ENCODE results near the gene WDR59.
A peak's percentile ranks its signal among the peaks of the same experiment; 100 is the strongest.

Gene WDR59

DNA sequence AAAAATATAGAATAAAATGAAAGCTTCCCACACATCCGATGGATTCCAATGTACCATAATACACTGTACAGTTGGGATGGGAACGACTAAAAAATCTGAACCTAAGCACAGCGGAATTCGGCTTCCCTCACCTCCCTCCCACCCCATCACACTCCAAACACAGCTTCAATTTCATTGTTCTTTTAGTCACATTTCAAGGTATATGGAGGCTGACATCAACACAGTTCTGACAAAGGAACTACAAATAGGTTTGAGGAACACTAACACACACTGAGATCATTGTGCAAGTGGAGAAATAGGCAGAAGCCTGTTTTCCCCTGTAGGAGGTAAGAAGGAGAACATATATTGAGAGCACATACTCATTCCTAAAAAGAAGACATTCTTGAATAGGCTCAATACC lies 85.1 kb downstream of the WDR59 start:
- no peak for DNase-seq

DNA sequence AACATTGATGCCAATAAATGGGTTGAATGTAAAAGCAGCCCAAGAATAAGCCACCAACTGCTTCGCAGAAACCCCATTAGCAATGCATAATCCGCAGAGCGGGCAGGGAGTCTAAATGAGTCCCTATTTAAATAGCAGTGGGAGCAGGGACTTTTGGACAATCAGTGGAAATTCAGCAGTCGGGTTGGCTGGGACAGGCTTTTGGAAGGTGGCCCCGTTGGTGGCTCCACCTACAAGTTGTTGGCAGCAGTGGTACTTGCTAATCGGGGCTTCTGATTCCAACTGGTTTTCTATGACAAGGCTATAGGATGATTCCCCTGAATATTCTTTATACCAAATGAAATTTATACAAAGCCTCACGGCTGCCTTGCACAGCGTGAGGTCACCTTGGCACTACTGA lies 86.3 kb downstream of the WDR59 start:
- no peak for DNase-seq

DNA sequence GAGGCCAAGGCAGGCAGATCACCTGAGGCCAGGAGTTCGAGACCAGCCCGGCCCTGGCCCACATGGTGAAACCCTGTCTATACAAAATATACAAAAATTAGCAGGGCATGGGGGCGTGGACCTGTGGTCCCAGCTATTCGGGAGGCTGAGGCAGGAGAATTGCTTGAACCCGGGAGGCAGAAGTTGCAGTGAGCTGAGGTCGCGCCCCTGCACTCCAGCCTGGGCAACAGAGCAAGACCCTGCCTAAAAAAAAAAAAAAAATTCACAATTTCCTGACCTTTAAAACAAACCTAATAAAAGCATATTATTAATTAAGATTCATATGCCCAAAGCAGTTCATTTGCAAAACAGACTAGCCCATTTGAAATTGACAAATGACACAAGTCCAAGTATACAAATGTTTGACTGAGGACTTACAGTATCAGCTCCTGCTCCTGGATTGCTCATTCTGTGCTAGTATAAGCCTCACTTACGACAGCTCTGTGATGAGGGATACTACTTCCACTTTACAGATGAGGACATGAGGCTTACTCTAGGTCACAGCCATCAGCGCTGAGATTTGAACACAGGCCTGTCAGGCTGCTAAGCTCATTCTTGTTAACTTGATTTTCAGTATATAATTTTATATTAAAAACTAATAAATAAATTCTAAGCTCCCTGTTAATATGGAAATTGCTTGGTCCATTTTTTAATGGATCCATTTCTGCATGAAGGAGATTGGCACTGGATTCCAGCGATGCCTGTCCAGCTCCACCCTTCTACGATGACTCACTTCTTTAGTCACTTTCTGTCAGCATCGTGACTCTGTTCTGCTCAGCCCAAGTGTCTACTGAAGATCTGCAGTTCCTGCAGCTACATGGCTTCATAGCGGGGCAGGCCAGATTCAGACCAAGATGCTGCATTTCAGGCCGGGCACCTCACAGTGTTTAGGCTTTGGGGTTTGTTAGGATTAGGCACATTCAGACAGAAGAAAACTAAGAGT lies 88.2 kb downstream of the WDR59 start:
- no peak for DNase-seq

DNA sequence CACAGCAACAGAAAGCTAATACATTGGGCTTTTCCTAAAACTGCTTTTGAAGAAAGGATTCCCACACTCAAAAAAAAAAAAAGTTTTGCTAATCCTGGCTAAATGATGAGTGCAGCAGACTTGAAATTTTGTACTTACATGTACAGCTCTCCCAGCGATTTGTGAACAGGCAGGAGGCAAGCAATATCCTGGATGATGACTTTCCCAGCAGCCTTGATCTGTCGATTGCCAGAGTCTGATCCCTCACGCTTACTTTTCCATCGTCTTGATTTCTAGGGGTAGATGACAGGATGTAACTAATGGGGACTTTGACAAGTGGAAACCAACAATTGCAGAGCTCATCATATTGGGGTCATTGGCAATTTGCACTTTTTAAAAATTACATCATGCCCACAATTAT lies 91.4 kb downstream of the WDR59 start:
- DNase-seq: no peak

DNA sequence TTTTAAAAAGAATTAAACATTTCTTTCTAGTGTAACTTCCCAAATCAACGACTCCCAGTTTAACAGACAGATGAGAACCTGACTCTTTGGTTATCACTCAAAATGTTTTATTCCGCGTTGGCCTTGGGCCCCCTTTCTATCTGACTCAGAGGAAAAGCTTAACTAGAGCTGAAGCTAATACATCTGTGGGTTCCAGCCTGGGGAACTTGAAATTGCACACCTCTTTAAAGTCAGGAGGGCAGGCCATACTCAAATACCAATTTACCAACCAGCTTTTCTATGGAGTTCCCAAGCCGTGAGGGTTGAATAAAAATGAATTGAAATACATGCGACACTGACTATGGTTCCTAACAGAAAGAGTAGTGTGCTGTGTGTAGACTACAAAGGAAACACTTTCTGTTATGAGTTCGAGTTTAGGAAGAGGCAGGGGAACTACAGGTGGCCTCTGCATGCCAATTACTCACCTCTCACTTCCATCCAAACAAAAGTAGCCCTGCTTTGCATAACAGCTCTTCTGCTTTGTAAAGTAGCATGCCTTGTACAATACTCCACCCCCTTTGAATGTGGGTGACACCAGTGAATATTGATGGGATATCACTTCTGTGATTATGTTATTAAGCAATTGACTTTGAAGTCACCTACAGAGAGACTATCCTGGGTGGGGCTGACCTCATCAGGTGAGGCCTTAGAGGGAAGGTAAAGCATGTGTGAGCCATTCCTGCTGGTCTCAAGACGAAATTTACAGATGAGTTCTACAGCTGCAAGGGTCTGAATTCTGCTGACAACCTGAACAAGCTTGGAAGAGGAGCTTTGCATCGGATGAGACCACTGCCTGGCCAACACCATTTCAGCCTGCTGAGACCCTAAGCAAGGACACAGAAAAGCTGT lies 92.1 kb downstream of the WDR59 start:
- DNase-seq: no peak

DNA sequence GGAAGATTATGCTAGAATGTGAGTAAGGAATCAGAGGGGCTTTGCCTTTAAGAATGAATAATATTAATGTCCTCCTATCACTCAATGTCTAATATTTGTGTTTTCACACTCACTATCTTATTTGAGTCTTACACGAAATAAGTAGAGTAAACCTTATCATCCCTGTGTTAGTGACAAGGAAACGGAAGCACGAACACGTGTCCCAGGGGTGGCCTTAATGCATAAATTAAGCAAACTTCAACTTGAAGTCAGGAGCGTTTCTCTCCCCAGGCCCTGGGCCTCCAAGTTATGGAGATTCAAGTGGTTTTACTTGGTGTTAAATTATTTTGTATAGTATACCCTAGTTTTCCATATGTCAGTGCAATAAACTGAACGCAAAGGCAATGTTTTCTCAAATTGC lies 96.0 kb downstream of the WDR59 start:
- no peak for DNase-seq

DNA sequence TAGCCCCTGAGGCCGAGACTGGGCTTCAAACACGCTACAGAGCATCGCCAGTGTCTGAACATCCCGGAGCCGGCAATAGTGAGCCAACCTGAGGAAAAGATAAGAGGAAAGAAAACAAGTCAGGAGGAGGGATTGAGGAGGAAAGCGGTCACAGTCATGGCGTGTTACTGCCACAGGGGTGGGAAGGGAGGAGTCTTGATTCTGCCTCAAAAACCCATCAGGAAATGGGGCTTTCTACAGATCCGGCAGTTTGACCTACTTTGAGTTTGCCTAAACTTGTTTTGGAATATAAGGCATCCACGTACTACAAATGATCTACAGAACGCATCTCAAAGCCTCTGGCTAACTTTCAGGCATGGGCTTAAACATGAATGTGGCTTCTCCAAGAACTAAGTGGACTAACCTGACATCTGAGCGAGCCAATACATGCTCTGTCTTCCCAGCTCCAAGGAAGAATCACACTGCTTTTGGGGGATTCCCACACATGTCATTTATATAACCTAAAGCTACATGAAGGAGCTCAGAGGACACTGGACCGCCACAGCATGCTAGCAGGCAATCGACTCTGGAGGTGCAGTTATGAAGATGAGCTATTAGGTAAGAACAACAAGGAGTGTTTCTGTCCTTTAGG lies 96.6 kb downstream of the WDR59 start:
- no peak for DNase-seq

DNA sequence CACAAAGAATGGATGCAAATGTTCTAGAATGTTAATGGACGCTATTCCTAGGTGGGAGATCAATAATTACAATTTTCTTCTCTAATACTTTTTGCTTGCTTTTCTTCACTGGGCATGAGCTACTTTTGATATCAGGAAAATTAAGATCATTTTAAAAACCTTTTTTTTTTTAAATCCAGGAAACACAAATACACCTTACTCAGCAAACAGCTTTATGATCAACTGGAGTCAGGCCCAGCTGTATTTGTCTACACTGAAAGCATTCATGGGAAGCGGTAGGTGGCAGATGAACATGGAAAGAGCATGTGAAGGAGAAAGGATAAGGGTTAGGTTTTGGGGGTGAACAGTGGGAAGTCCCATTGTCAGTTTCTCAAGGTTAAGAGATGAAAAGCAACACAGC lies 97.8 kb downstream of the WDR59 start:
- no peak for DNase-seq

DNA sequence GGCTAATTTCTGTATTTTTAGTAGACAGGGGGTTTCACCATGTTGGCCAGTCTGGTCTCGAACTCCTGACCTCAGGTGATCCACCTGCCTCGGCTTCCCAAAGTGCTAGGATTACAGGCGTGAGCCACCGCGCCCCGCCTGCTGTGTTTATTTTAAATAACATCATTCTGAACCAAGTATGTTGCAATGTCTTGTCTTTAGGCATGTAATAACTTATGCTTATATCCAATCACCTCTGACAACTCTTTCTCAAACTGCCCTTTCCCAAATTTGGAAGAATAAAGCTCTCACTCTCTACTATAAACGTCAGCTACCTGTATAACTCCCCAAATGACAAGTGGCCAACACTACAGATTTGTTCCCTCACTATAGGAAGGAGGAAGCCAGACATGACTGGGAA lies 107.2 kb downstream of the WDR59 start:
- no peak for DNase-seq

DNA sequence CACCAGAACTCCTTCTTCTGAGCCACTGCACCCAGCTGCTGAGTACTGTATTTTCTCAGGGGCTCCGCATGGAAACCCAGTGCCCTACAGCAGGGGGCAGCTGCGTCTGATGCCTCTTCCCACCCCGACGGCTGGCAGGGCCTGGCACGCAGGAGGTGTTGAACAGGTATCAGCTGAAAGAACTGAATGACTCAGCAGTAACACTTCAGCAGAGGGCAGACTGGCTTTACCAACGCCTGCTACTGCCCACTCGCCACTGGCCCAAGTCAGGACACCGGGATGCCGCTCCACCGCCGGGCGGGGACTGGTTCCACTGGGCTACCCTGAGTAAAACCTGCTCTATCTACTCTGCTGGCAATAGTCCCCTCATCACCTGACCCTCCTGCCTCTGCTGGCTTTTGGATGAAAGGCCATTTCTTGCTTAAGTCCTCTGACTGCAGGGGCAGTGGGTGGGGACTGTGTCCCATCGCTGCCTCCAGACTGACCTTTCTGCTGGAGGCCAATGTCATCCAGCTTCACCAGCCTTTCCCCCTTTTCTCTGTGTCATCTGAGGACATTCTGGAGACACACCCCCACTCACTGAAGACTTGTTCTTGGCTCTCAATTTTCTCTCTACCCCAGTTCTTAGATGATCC lies 109.9 kb downstream of the WDR59 start:
- DNase-seq: no peak

DNA sequence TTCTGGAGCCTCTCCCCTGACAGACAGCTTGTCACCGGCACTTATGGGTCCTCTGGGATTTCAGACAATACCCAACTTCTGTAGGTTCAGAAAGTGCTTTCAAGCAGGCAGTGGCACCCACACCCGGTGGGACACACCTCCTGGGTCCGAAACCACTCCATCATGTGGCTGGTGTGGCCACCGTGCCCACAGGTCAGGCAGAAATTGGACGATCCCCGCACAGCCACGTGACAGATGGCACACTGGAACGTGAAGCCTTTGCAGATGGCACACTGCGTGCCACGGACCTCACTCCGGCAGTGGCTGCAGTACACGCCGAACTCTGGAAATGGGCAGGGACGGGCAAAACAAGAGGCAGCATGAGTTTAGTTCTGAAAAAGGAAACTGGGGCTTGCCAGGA lies 110.8 kb downstream of the WDR59 start:
- DNase-seq: no peak

DNA sequence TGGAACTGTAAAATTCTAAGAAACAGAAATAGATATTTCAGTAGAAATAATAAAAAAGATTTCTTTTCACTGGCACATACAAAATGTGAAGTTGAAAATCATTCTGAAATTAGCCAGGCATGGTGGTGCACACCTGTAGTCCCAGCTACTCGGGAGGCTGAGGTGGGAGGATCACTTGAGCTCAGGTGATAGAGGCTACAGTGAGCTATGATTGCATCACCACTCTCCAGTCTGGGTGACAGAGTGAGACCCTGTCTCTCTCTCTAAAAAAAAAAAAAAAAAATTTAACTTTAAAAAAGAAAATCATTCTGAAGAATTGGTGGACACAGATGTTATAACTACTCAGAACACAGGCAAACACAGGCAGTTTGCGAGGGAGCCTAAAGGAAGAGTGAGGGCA lies 112.6 kb downstream of the WDR59 start:
- no peak for DNase-seq

DNA sequence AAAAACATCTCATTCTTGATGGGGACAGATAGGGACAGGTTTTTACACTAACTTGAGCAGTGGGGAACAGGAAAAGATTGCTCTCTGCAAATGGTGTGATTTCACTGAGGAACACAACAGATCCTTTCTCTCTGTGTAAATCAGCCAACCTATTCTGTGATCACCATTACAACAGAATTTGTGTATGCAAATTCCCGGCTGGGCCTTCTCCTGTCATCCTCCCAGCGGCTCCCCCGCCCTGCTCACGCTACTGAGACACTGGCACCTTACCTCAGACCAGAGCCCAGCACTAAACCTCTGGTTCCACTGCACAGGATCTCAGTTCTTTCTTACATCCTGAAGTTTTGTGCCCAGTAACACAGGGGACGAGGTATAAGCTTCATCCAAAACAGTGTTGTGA lies 113.3 kb downstream of the WDR59 start:
- no peak for DNase-seq

DNA sequence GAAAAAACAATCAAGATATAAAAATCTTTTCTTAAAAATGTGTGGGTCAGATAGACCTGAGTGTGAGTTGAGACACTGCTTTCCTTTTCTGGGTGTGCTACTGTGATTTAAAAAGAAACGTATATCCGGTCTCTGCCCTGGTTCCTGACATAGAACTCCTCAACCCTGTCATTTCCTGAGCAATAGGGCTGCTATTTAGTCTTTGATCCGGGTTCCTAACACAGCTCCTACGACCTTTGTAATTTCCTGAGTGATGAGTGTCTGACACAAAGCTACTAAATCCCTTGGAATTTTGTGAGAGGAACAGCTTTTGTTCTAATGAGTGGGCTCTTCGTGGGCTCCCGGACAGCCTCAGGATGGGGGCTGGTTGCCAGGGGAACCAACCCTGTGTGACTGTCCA lies 116.4 kb downstream of the WDR59 start:
- DNase-seq: no peak

DNA sequence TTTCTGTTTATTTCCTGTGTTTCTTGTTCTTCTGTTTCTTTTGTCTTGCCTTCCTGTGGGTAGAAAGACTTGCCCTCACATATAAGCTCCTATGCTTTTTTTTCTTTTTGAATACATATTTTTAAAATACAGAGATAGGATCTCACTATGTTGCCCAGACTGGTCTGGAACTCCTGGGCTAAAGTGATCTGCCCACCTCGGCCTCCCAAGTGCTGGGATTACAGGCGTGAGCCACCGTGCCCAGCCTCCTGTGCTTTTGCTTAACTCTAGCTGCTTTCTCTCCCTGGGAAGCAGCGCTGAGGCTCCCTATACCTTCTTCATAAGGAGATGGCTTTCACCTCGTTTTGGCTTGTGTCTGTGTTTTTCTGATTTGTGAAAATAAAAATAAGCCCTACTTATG lies 116.9 kb downstream of the WDR59 start:
- no peak for DNase-seq

DNA sequence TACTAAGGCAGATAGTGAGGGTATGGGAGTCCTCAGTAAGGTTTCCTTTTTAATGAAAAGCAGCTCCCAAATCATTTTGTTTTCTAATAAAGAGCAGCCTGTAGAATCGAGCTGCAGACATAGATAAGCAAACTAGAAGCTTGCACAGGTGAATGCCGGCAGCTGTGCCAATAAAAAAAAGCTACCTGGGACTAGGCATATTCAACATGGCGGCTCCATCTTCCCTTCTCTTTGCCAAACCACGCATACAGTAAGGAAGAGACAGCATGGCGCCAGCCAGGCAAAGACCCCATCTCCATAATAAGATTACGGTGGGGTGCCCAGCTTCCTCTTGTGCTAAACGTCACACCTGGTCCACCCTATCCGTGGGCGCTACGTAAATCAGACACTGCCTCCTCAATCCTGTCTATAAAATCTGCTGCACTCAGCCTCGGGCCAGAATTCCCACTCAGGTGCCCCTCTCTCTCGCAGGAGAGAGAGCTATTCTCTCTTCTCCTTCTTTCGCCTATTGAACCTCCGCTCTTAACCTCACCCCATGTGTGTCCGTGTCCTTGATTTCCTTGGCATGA lies 117.6 kb downstream of the WDR59 start:
- DNase-seq: peak; percentile 51

DNA sequence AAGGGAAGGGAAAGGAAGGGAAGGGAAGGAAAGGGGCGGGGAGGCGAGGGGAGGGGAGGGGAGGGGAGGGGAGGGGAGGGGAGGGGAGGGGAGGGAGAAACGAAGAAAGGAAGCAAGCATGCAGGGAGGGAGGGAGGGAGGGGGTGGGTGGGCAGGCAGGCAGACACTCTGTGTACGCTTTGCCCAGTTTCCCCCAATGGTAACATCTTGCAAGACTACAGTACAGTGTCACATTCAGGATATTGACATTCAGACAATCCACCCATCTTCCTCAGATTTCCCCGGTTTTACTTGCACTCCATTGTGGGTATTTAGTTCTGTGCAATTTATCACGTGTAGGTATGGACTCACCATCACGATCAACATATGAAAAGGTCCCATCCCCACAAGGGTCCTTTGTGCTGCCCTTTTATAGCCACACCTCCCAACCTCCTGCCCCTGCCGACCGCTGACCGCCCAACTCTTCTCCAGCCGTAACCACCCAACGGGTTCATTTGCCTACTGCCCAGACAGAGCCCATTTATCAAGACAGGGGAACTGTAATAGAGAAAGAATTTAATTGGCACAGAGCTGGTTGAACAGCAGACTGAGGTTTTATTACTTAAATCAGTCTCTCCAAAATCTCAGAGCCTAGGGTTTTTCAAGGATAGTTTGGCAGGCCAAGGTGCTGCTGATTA lies 118.9 kb downstream of the WDR59 start:
- DNase-seq: no peak

DNA sequence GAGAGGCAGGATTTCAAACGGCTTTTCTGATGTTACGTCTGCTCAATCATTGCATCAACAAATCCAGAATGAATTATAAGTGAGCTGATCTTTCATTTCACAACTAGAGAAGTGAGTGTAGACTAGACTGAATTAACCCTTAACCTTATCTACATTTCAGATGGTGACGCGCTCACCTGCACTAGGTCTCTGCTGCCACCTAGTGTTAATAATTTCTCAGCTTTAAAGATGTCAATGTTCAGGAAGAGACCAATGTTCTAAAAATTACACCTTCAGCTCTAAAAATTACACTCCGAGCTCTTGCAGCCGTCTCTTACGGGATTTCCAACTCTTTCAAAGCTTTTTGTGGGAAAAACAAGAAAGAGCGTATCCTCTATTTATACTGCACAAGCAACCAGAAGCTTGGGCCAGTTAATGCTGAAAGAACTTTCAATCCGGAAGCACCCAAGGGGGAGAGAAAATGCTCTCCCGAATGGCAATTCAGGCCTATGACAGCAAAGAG lies 122.1 kb downstream of the WDR59 start:
- DNase-seq: peak; percentile 41

DNA sequence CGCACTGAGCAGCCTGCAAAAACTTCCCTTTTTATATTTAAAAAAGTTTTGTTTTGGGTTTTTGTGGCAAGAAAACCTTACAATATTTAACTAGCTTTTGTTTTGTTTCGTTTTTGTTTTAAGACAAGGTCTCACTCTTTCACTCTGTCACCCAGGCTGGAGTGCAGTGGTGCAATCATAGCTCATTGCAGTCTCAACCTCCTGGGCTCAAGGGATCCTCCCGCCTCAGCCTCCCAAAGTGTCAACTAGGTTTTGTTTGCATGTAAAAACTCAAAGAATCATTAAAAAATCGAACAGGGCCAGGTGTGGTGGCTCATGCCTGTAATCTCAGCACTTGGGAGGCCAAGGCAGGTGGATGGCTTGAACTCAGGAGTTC lies 132.4 kb downstream of the WDR59 start:
- no peak for DNase-seq

DNA sequence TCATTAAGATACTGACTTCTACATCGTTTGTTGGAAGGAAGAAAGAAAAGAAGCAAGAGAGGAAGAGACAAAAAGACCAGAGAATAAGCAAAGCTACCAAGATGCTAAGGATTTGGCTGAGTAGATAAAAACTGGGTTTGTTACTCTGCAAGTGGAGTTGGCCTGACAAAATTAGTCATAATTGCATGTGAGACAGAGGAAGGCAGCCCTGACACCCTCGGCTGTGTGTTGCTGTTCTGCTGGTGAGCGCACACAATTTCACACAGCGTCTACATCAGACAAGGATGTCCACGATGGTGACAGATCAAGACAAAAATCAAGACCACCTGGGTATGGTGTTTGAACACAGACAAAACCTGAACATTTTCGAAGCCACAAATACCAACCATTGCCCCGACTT lies 134.9 kb downstream of the WDR59 start:
- no peak for DNase-seq

DNA sequence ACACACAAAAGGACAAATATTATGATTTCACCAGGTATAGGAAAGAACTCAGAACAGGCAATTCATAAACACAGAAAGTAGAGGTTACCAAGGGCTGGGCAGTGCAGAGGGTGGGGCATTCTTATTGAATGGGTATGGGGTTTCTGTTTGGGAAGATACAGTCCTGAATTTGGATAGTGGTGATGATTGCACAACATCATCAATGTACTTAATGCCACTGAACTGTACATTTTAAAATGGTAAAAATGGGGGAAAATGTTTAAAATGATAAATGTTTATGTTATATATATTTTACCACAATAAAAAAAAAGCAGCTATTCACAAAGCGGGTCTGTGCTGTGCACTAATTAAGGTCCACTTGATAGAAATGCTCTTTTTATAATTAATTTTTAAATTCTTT lies 137.7 kb downstream of the WDR59 start:
- DNase-seq: no peak

DNA sequence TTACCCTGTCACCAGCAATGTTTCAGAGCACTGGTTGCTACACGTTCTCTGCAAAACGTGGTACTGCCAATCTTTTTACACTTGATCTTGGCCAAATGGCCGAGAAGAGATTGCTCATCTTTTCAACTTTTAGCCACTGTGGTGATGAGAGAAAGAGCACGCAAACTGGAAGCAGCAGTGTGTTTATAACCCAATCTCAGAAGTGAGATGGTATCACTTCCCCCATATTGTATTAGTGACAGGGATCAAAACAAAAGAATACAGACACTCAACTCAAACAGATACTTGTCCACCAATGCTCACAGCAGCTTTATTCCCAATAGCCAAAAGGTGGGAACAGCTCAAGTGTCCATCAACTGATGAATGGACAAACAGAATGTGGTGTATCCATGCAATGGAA lies 138.2 kb downstream of the WDR59 start:
- no peak for DNase-seq
